HG03571 (cell line): ENCODE data around the gene GAGE1.
"Not testable (repeated sequence)": the region's sequence is repeated elsewhere in the genome, so short reads cannot be mapped to it uniquely, and the experiment has no call there.

Experiments
- ATAC-seq: cut with Tn5 transposase; IDR thresholded peaks from one replicate; pipeline ENCODE4 v1.9.1; 2021; ENCODE audit not compliant: unreplicated experiment

GAGE1 gene, protein sequence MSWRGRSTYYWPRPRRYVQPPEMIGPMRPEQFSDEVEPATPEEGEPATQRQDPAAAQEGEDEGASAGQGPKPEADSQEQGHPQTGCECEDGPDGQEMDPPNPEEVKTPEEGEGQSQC

DNA sequence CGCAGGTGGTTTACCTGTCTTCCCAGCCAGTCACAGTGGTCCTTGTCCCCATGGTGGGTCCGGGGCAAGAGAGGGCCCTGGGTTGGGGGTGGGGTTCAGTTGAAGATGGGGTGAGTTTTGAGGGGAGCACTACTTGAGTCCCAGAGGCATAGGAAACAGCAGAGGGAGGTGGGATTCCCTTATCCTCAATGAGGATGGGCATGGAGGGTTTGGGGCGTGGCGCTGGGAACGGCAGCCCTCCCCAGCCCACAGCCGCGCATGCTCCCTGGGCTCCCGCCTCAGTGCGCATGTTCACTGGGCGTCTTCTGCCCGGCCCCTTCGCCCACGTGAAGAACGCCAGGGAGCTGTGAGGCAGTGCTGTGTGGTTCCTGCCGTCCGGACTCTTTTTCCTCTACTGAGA is at the start of gene GAGE1:
Gene GAGE1 (plus strand): TSS at position 301 of the 400 bp plus-strand sequence. CDS start 1,155 bp downstream, outside the sequence.
- ATAC-seq: not testable (repeated sequence)

GRCh38 chrX:49550989-49551388 is 47.8 kb upstream of the GAGE1 start, which contains the start of gene GAGE12E:
TSS of gene GAGE12E (plus strand) at chrX:49551289. CDS start at chrX:49552444, 1,155 bp downstream.
- not testable (repeated sequence) for ATAC-seq

- ATAC-seq: not testable (repeated sequence)
Measured at GRCh38 chrX:49560542-49560941, 38.3 kb upstream of the GAGE1 start, which contains the start of gene GAGE12F. TSS of gene GAGE12F (plus strand) at chrX:49560842. CDS start at chrX:49561997, 1,155 bp downstream.

- ATAC-seq: not testable (repeated sequence)
Measured at GRCh38 chrX:49568728-49569127, 30.1 kb upstream of the GAGE1 start.

DNA sequence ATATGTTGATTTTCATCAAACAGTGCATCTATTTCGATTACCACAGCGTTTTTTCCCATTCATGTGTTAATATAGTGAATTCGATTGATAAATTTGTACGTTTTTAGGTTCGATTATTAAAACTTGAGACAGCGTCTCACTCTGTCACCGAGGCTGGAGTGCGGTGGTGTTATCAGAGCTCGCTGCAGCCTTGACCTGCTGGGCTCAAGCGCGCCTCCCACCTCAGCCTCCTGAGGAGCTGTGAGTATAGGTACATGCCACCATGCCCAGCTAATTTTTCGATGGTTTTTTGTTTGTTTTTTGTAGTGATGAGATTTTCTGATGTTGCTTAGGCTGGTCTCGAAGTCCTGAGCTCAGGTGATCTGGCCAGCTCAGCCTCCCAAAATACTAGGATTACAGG is 29.7 kb upstream of the GAGE1 start:
- not testable (repeated sequence) for ATAC-seq

GRCh38 chrX:49570100-49570499 is 28.7 kb upstream of the GAGE1 start, which contains the start of gene GAGE12G:
TSS of gene GAGE12G (plus strand) at chrX:49570400. CDS start at chrX:49571555, 1,155 bp downstream.
- not testable (repeated sequence) for ATAC-seq

- not testable (repeated sequence) for ATAC-seq
Measured at GRCh38 chrX:49579649-49580048, 19.2 kb upstream of the GAGE1 start, which contains the start of gene GAGE12H. TSS of gene GAGE12H (plus strand) at chrX:49579949. CDS start at chrX:49581104, 1,155 bp downstream.

DNA sequence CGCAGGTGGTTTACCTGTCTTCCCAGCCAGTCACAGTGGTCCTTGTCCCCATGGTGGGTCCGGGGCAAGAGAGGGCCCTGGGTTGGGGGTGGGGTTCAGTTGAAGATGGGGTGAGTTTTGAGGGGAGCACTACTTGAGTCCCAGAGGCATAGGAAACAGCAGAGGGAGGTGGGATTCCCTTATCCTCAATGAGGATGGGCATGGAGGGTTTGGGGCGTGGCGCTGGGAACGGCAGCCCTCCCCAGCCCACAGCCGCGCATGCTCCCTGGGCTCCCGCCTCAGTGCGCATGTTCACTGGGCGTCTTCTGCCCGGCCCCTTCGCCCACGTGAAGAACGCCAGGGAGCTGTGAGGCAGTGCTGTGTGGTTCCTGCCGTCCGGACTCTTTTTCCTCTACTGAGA is 9.6 kb upstream of the GAGE1 start, which contains the start of gene GAGE2A:
Gene GAGE2A (plus strand): TSS at position 301 of the 400 bp plus-strand sequence. CDS start 1,155 bp downstream, outside the sequence.
- not testable (repeated sequence) for ATAC-seq

- not testable (repeated sequence) for ATAC-seq
Measured at GRCh38 chrX:49589769-49590478, 8.9 kb upstream of the GAGE1 start.

DNA sequence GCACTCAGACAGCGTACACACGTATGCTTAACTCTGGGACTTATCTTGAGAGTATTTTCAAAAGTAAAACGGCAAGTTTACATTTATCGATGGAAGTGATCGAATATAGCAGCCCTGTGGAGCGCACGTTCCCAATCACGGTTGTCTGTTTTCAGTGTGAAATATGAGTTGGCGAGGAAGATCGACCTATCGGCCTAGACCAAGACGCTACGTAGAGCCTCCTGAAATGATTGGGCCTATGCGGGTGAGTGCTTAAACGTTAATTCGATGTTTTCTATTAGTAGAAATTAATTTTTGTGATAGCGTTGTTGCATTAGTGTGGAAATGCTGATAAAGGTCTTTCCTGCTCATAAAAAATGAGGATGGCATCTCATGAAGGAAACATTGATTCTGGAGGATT is 8.3 kb upstream of the GAGE1 start:
- not testable (repeated sequence) for ATAC-seq

GRCh38 chrX:49610718-49611310 is 12.0 kb downstream of the GAGE1 start:
- no peak for ATAC-seq

DNA sequence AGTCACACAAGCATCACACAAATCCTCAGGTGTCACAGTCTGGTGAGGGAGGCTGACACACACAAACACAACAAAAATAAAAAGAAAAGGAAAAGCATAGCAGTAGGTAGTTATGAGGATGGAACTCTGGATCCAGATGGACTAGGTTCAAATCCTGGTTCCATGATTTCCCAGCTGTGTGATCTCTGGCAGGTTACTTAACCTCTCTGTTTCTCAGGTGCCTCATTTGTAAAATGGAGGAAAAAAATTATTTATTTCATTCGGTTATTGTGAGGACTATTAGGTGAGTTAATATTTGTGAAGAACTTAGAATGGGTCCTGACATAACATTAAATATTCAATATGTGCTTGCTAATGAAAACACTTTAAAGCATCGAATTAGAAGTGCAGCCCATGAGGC is 19.8 kb downstream of the GAGE1 start:
- ATAC-seq: no peak

DNA sequence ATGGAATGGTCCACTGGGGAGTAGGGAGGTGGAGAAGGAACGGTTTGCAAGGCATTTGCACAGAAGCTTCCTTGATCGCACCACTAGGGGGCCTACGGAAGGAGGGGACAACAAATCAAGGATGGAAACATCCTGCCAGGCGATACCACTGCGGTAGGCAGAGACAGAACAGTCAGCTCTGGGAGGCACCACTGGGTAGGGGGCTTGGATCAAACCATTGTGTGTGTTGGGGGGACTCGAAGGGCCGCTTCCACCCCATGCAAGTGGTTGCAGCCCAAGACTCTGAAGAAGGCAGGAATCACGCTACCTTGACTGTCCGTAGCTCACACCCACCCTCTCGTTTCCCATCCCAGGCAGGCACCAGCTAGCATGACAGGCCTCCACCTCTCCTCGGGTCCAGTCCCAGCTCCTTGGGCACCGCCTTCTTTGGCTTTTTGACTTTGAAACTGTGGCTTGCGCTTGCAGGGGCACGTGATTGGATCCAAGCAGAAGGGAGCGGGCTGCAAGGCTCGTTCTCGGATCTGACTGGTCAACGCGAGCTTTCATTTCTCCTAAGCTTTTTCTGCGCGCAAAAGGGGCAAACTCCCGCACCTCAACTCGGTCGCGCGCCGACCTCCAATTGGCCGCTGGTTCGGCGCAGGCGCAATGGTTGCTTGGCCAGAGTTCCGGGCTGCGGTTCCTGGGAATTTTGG is 28.4 kb downstream of the GAGE1 start:
- no peak for ATAC-seq

- no peak for ATAC-seq
Measured at GRCh38 chrX:49644991-49645637, 46.3 kb downstream of the GAGE1 start.

GRCh38 chrX:49656533-49656932 is 57.7 kb downstream of the GAGE1 start:
- ATAC-seq: peak; percentile 79
